ENCODE results near the gene ELMO1. TPM values are rescaled to one million over a fixed set of nuclear protein-coding genes. Genes with fewer than 3 reads are reported as not detected.

ELMO1 gene
- polyA plus RNA-seq, 3 donors, result 11.0 to 14.4 (median 13.3) TPM

DNA sequence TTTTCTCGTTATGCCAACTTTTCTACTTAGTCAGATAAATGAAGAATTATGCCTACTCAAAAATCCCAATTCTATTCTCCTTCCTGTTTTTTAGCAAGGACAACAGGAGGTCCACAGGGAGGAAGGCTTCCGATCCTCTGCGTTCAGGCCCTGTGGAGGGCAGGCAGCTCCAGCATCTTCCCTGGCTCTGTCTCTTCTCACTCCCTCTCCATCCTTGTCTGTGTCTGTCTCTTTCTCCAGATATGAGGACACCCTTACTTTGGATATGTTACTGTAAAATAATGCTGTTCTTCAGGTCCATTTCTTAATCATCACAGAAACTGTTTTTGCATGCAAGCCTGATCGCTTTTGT lies 166.6 kb downstream of the ELMO1 start:
- no peak for DNase-seq (ENCODE audit: low read depth in 3 of 3, low spot score in 2 of 3)

DNA sequence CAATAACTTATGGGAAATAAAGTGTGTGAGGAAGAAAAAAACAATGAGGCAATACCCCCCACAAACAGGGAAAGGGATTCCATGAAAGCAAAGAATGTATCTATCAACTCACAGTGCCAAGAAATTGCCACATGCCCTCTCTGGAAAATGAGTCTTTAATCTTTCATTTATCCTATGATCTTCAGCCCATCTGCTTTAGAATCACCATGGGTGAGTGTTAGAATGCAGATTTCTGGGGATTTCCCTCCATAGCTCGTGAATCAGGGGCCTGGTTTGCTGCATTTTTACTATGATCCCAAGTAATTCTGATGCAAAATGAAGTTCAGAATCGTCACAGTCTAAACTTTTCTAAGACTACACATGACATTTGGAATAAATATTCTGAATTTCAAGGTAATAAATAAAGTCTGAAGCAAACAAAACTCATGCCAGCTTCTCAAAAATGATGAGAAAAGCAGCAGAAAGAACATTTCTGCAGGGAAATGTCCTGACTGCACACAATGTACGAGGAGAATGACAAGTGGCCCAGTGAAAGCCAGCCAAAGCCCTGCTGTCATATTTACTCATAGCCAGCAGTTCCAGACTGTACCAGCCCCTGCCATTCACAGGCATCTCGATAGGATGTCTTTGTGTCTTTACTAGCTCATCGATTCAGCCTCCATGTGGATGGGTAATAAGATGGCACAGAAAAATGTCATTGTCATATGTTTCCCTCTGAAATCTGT lies 167.1 kb downstream of the ELMO1 start:
- no peak for DNase-seq (ENCODE audit: low read depth in 3 of 3, low spot score in 2 of 3)

DNA sequence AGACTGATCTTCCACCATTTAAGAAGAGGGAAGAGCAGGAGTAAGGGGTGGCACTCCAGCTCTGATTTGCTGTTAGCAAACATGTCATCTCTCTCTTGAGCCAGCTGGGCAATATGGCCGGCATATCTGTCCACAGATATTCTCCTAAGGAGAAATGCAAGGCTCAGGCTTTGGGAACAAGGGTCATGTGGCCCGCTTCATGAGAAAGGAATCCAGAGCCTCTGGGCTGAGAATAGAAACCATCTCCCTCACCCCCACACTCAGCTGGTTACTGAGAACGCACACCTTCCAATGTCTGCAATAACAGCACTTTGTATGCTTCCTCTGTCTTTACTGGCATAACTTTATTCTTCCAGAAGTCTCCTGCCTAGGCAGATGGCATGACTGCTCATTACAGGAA lies 171.2 kb downstream of the ELMO1 start:
- no peak for DNase-seq (ENCODE audit: low read depth in 3 of 3, low spot score in 2 of 3)

DNA sequence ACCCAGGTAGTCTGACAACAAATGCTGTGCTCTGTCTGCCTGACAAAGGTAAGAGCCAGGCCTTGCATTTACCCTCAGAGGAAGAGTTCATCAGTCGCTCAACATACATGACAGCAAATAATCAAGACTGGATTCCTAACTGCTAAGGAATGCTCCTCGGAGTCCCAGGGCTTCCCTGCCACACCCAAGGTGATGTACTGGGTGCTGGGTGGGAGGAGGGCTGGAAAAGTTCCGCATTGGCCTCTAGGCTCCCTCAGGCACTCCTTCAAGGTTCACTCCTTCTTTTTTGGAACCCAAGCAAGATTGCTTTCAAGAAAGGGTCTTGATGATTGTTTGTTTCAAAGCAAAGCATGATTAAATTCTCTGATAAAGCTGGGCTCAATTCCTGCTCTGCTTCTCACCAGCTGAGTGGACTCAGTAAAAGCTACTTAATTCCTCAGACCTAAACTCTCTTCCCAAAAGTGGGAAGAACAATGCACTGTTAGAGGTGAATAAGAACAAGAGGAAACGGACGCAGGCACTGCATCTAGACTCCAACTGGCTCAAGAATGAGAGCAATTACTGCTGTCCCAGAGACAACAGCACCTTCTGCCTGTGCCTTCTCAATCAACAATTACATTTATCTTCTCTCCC lies 173.5 kb downstream of the ELMO1 start:
- DNase-seq (ENCODE audit: low read depth in 3 of 3, low spot score in 2 of 3), result no peak

DNA sequence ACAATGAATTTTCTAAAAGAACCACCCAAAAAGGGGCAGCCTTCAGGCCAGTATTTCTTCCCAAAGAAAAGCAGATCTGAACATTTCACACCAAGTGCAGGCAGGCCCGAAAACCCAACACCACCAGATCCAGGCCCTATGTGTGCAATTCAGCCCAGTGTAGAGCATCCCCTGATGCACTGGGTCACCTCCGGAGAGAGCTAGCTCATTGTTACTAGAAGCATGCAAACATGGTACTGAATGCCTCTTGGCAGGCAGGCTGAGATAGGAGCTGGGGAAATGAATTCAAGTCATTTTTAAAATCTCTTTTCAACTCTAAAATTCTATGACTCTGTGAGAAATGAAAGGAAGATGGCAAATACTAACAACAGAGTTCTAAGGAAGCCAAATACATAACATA lies 174.8 kb downstream of the ELMO1 start:
- no peak for DNase-seq (ENCODE audit: low read depth in 3 of 3, low spot score in 2 of 3)

DNA sequence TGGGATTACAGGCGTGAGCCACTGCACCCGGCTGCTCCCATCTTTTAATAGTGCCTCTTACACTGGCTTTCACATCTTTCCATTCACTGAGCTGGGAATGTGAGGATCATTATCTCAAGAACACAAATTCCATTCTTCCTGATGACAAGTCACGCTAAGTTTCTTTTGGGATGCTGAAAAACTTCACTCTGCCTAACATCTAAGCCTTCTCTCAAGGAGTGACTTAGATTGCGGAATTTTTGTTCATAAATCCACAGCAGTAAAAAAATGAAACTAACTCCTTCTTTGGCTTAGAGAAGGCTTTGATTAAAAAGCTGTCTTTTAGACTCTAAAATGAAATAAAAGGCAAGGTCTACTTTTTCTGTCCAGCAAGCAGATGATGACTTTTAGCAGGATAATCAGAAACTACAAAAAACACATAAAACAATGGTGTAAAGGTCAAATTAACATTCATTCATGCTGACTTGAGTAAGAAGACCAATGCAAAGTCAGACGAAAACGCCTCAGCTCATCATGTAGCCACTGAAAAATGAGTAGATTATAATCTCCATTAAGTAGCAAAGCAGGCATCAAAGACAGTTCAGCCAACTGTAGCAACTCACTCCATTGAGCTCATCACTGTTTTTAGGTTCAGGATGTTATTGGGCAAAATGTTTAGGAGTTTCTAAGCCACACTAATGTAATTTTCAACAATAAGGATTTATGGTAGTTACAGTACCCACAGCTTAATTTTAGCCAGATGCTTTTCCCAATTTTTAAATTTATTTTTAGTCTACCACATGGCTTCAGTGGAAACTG lies 178.8 kb downstream of the ELMO1 start:
- no peak for DNase-seq (ENCODE audit: low read depth in 3 of 3, low spot score in 2 of 3)

DNA sequence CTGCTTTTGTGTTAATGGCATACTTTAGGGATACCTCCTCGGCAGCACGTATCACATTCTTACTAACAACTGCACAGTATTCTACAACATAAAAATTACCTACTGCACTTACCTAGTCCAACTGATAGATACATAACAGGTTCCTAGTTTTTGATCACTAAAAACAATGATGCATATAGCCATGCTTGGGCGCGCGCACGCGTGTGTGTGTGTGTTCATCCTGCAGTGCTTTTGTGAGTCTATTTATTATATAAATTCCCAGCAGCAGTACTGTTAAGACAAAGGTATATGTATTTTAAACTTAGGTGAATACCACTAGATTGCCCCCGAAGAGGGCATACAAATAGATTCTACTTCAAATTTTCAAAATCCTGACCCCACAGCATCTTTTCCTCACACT lies 181.4 kb downstream of the ELMO1 start:
- no peak for DNase-seq (ENCODE audit: low read depth in 3 of 3, low spot score in 2 of 3)

DNA sequence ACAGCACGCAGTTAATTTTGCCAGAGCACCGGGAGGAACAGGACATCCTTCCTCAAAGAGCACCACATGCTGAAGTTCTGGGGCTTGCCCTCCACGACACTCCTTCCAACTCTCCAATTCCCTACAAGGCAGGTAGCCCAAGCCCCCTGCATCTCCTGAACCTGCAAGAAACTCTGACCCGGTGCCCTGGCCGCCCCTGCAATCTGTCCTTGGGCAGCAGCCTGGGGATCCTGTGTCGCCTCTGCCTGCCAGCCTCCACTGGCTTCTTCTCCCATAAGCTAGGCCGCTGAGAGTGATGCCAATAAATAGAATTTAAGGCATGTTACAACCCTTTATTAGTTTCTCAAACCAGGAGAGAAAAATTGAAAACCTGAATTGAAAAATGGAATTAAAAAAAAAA lies 182.8 kb downstream of the ELMO1 start:
- DNase-seq (ENCODE audit: low read depth in 3 of 3, low spot score in 2 of 3), result no peak

DNA sequence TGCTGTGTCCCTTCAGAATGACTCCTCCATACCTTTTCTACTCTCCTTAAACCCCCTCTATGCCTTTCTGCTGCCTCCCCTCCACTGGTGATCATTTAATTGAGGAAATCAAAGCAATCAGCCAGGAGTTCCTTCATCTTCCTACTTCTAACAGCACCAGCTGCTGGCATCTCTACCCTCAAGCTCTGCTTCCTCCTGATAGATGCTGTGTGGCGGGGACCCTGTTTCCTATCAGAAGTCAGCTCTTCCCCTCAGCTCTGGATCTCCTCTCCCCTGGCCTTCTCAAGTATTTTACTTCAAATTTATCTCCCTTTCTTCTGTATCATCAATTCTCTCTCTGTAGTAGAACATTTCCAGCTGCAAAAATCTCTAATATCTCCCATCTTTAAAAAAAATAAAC lies 183.7 kb downstream of the ELMO1 start:
- DNase-seq (ENCODE audit: low read depth in 3 of 3, low spot score in 2 of 3), result no peak

DNA sequence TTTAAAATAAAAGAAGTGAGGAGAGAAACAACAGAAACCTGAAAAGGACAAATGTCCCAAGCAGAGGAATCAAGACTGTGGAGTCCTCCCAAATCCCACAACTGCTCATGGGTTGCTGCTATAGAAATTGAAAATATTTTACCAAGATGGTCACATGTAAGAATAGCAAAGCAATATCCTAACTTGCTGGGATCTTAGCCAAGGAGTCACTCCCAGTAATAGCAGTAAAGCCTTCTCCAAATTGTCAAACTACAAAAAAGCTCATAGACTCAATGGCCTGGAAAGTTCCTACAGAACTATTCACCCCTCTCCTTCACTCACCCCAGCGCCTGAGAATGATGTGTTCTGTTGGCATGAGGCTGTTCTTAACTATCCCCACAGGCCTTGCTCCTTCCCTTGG lies 186.5 kb downstream of the ELMO1 start:
- no peak for DNase-seq (ENCODE audit: low read depth in 3 of 3, low spot score in 2 of 3)

DNA sequence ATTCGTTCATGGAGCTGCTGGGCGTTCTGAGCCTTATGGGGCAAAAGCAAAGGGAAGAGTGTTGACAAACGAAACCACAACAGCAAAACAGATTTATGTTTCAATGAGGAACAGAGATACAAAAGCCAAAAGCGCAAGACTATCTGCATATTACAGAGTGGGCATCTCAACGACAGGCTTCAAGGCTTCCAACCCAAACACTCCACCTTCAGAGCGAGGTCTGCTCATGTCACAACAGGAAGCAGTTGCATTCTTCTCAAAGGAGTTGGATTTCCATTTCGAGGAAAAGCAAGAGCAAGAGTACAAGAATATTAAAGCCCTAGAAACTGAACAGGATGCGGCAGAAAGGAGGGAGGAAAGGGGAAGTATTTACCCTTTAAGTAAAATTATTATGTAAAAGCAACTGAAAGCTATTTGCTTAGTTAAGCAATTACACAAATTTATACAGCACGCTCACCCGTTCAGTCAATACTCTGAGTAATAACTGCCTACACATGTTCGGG lies 189.3 kb downstream of the ELMO1 start:
- DNase-seq (ENCODE audit: low read depth in 3 of 3, low spot score in 2 of 3), result no peak

DNA sequence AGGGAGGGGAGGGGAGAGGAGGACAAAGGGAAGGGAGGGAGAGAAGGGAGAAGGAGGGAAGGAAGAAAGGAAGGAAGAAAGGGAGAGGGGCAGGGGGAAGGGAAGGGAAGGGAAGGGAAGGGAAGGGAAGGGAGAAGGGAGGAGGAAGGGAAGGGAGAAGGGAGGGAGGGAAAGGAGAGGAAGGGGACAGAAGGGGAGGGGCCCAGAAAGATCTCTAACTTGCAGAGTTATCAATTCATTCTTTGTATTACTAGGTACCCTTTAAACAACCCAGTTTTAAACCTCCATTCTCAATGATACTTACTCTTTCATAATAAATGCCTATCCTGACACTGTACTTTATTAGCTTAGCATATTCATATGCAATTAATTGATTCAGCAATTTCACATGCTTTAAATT lies 192.0 kb downstream of the ELMO1 start:
- DNase-seq (ENCODE audit: low read depth in 3 of 3, low spot score in 2 of 3), result no peak

DNA sequence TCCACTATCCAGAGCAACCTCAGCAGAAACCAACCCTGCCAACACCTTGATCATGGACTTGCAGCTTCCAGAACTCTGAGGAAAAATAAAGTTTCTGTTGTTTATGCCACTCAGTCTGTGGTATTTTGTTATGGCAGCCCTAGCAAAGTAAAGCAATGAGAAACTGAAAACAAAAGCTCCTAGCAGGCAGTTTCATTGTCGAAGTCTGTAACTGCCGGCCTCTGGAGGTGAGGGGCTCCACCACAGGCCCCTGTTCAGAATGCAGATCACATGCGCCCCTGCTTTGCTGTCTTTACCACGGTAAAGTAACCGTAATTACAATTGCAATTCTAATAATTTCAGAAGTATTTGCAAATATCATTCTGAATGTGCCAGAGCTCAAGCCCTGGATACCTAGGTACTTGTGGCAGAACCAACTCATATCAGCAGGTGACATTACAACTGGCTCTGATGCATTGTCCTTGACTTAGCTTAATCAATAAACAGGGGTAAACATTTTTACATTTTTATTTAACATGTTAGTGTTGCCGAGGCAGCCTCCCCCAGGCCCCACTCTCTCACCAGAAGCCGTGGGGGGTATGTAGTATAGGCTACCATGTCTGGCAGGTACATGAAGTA lies 193.2 kb downstream of the ELMO1 start:
- no peak for DNase-seq (ENCODE audit: low read depth in 3 of 3, low spot score in 2 of 3)

DNA sequence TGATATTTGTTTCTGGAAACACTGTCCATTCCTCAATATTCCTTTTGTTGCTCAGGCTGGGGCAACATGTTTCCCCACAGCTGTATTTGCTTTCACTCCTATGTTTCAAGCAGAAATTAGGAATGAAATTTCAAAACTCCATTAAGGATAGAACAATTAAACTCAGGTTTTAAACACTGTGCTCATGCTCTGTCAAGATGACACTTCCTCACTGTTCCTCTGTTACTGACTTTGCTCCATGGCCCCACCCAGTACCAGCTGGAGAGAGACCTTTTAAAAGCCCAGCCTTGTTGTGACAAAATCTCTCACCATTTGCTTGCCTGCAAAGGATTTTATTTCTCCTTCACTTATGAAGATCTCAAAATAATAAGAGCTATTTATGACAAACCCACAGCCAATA lies 197.4 kb downstream of the ELMO1 start:
- no peak for DNase-seq (ENCODE audit: low read depth in 3 of 3, low spot score in 2 of 3)

DNA sequence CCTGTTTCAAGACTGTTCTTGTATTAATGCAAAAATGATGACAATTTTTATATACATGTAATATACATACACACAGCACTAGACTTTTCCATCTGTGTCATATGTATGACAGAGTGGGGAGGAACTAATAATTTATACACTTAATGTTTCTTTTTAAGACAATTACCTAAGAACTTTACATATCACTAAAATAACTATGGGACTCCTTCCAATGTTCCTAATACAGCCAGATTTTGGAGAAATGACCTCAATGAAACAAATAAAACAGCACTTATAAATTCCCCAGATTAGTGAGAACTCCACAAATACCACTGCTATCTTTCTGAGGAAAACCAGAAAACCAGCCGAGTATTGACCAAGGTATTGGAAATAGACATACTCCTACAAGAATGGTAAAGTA lies 199.4 kb downstream of the ELMO1 start:
- DNase-seq (ENCODE audit: low read depth in 3 of 3, low spot score in 2 of 3), result no peak

DNA sequence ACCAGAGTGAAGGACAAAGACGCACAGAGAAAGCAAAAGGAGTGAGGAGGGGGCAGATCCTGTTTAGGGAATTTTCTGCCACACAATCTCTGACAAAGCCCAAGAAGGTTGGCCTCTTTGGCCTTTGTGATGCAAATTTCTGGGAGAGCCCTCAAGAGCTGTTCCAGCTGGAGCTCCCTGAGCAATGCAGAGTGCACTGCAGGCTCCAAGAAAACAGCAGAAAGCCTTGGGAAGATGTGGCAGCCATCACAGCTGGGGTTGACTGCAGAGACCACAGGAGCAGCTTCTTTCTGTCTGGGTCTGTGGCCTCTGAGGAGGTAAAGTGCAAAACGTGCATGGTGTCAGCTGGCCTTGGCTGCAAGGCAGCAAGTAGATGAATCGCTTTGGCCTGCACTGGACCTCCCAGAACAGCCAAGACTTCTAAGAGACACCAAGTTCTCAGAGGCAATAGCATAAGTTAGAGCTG lies 200.2 kb downstream of the ELMO1 start:
- no peak for DNase-seq (ENCODE audit: low read depth in 3 of 3, low spot score in 2 of 3)

DNA sequence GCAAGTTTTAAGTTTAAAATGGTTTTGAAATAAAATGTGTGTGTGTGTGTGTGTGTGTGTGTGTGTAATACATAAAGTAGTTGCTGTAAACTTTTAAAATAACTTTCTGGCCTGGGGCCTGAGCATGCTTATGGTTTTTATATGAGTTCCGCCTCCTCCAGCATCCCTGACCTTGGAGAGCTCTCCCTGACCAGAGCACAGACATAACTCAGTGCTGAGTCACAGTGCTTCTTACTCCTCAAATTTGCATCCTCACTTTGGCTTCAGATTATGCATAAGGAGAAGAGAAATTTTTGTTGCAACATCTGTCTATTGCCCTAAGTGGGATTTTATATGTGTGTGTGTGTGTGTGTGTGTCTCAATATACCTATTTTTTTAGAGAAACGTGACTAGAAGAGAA lies 200.8 kb downstream of the ELMO1 start:
- DNase-seq (ENCODE audit: low read depth in 3 of 3, low spot score in 2 of 3), result peak in 1 of 3 donors; percentile 7

DNA sequence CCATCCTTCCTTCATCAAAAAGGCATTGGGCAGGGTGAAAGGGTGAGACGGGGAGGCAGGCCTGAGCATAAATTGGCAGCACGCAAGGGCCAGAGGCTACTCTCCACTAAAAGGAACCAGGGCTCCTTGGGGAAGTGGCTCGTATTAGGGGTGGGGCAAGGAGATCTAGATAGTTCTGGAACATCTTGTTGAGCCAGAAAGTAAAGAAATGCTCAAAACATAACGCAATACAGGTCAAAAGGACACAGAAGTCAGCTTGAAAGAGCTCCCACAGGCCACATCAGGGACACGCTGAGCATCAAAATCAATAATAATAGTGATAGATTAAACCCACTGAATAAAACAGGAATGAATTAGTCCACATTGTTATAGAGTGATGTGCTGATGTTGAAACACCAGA lies 203.1 kb downstream of the ELMO1 start:
- no peak for DNase-seq (ENCODE audit: low read depth in 3 of 3, low spot score in 2 of 3)

DNA sequence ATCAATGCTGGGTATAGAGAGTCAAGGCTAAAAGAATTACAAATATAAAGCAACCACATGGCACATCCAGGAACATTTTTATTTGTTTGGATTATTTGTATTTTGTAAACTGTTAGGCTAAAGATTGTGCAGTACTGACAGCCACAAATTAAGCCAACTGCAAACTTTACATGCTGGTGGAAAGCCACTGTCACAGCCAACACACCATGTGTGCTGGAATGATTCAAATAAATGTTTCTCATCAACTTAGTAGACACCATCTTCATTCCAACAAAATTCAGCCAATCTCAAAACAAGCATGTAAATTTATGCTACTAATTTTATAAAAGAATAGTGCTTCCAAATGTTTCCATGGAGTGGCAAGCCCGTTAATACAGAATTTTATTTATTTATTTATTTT lies 211.8 kb downstream of the ELMO1 start:
- no peak for DNase-seq (ENCODE audit: low read depth in 3 of 3, low spot score in 2 of 3)

DNA sequence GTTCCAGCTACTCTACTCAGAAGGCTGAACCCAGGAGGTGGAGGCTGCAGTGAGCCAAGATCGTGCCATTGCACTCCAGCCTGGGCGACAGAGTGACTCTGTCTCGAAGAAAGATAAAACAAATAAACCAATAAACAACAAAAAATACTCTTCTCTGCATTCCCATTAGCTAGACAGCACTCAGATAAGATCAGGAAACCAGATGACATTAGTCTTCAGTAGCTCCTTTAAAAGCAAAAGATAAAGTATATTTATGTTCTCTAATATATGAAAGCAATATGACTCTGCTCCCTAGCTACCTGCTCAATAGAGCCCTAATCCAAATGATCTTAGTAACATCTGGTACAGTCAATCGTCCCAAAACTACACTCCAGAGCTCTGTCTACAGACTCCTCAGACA lies 212.9 kb downstream of the ELMO1 start:
- DNase-seq (ENCODE audit: low read depth in 3 of 3, low spot score in 2 of 3), result no peak

DNA sequence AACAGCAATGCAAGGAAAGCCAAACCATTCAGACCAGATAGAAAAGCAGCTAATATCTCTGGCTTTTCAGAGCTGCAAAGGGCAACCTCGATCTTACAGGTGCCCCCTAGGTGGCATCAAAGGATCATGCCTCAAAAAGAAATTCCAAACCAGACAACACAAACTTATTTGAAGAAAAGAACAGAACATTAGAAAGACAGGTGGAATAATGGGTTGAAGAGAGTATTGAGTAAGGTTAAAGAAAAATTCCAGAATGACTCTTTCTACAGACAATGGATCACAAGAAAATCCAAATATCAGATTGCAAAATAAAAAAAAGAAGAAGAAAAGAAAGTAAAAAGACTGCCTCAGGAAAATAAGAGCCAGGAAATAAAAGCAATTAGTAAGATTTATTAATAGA lies 213.7 kb downstream of the ELMO1 start:
- no peak for DNase-seq (ENCODE audit: low read depth in 3 of 3, low spot score in 2 of 3)

Measured in right renal cortex interstitium (tissue), 3 donors.